GM23338 (cell line): ENCODE measurements around the gene ACOXL. TPM values are rescaled to one million over a fixed set of nuclear protein-coding genes. Genes with fewer than 3 reads are reported as not detected.

Experiments
- ATAC-seq: fragments of 200-7000 bp; cut with Tn5 transposase; 3 replicates; pipeline ENCODE4 v1.9.1; 2020
- DNase-seq: peaks from one replicate; pipeline ENCODE4 v3.0.0-alpha.2; 2015; ENCODE audit warnings: low spot score
- H2AFZ ChIP-seq: fragments of 200-600 bp; sonication (generic); 2 replicates; pipeline ENCODE4 v1.8.0; 2016; ENCODE audit warnings: antibody characterized with exemption, mild to moderate bottlenecking, moderate library complexity
- H3F3A ChIP-seq: fragments of 200-600 bp; sonication (generic); replicated peaks from 2 replicates; pipeline ENCODE4 v1.8.0; 2017; ENCODE audit warnings: antibody characterized with exemption, mixed run types, low read depth
- H3K27ac ChIP-seq: fragments of 200-600 bp; sonication (generic); 2 replicates; pipeline ENCODE4 v1.6.1; 2016; ENCODE audit warnings: low read depth
- H3K27me3 ChIP-seq: fragments of 200-600 bp; sonication (generic); 2 replicates; pipeline ENCODE4 v1.8.0; 2016; ENCODE audit warnings: mild to moderate bottlenecking, mixed run types, moderate library complexity; ENCODE audit not compliant: insufficient read depth
- H3K36me3 ChIP-seq: fragments of 200-600 bp; sonication (generic); 2 replicates; pipeline ENCODE4 v1.8.0; 2016; ENCODE audit warnings: mild to moderate bottlenecking; ENCODE audit not compliant: insufficient read depth
- H3K4me1 ChIP-seq: fragments of 200-600 bp; sonication (generic); 2 replicates; pipeline ENCODE4 v1.8.0; 2016; ENCODE audit warnings: mild to moderate bottlenecking, moderate library complexity; ENCODE audit not compliant: insufficient read depth
- H3K4me2 ChIP-seq: fragments of 200-600 bp; sonication (generic); 2 replicates; pipeline ENCODE4 v1.7.1; 2017; ENCODE audit warnings: mixed run types
- H3K4me3 ChIP-seq: fragments of 200-600 bp; sonication (generic); 2 replicates; pipeline ENCODE4 v1.6.1; 2016; ENCODE audit warnings: mixed run types
- H3K79me2 ChIP-seq: fragments of 200-600 bp; sonication (generic); replicated peaks from 2 replicates; pipeline ENCODE4 v1.8.0; 2017; ENCODE audit warnings: mild to moderate bottlenecking; ENCODE audit not compliant: insufficient read depth
- H3K9me2 ChIP-seq: fragments of 200-600 bp; sonication (generic); 2 replicates; pipeline ENCODE4 v1.8.0; 2017; ENCODE audit not compliant: insufficient read depth
- H4K20me1 ChIP-seq: fragments of 200-600 bp; sonication (generic); replicated peaks from 2 replicates; pipeline ENCODE4 v1.8.0; 2017; ENCODE audit warnings: mild to moderate bottlenecking; ENCODE audit not compliant: insufficient read depth
- H3K27ac Mint-ChIP-seq: 2 replicates; pipeline ENCODE4 v1.8.0; 2020; ENCODE audit warnings: inconsistent platforms, mild to moderate bottlenecking, moderate library complexity, mixed read lengths
- H3K27me3 Mint-ChIP-seq: 3 replicates; pipeline ENCODE4 v1.8.0; 2022; ENCODE audit warnings: low read depth, mild to moderate bottlenecking, moderate library complexity, mixed read lengths, inconsistent platforms; ENCODE audit not compliant: insufficient read depth, poor library complexity
- H3K36me3 Mint-ChIP-seq: 3 replicates; pipeline ENCODE4 v1.8.0; 2021; ENCODE audit warnings: low read depth, mild to moderate bottlenecking, inconsistent platforms, moderate library complexity, mixed read lengths
- H3K4me1 Mint-ChIP-seq: 3 replicates; pipeline ENCODE4 v1.8.0; 2020; ENCODE audit warnings: mild to moderate bottlenecking, inconsistent platforms, mixed read lengths
- H3K4me3 Mint-ChIP-seq: 3 replicates; pipeline ENCODE4 v1.8.0; 2021; ENCODE audit warnings: moderate library complexity, mild to moderate bottlenecking, inconsistent platforms, mixed read lengths
- H3K9me3 Mint-ChIP-seq: 3 replicates; pipeline ENCODE4 v1.8.0; 2020; ENCODE audit warnings: moderate library complexity, mild to moderate bottlenecking, inconsistent platforms, mixed read lengths
- CREB1 ChIP-seq: fragments of 250-450 bp; sonication (Bioruptor Pico); IDR thresholded peaks from 2 replicates; pipeline ENCODE4 v1.5.0; 2020; ENCODE audit warnings: low read depth, mild to moderate bottlenecking, moderate library complexity
- EZH2 ChIP-seq: fragments of 200-600 bp; sonication (generic); IDR thresholded peaks from one replicate; pipeline ENCODE4 v1.8.0; 2017; ENCODE audit warnings: antibody characterized with exemption, mild to moderate bottlenecking, low read depth; ENCODE audit not compliant: unreplicated experiment
- EZH2phosphoT487 ChIP-seq: fragments of 200-600 bp; sonication (generic); IDR thresholded peaks from one replicate; pipeline ENCODE4 v1.8.1; 2018; ENCODE audit warnings: antibody characterized with exemption; ENCODE audit not compliant: unreplicated experiment
- STAT1 ChIP-seq: IDR thresholded peaks from one replicate; pipeline ENCODE4 v1.6.1; 2016; ENCODE audit warnings: antibody characterized with exemption; ENCODE audit not compliant: unreplicated experiment
- polyA plus RNA-seq: library from polyadenylated mRNA; unstranded; fragments of >200 nt; fragmentation: Nextera tagmentation; extraction: Ambion mirVana; gene quantifications from 2 replicates; pipeline ENCODE4 v1.2.1, GENCODE V29; 2016
- total RNA-seq: library from RNA; depleted of rRNA; stranded (reverse); fragments of >200 nt; shearing (Covaris generic); gene quantifications from 2 replicates; pipeline ENCODE4 v1.2.3, GENCODE V29; 2014
- TF ChIP-seq, protein P1 (sequence below): fragments of 250-450 bp; sonication (Bioruptor Pico); IDR thresholded peaks from 2 replicates; pipeline ENCODE4 v1.5.0; 2020; ENCODE audit warnings: mild to moderate bottlenecking, moderate library complexity
- TF ChIP-seq, protein P2 (sequence below): IDR thresholded peaks from 2 replicates; pipeline ENCODE4 v1.6.1; 2016; ENCODE audit warnings: antibody characterized with exemption

Gene ACOXL
- total and polyA plus RNA-seq, 2 experiments from 2014 or later = 9.0 to 14.7 TPM

DNA sequence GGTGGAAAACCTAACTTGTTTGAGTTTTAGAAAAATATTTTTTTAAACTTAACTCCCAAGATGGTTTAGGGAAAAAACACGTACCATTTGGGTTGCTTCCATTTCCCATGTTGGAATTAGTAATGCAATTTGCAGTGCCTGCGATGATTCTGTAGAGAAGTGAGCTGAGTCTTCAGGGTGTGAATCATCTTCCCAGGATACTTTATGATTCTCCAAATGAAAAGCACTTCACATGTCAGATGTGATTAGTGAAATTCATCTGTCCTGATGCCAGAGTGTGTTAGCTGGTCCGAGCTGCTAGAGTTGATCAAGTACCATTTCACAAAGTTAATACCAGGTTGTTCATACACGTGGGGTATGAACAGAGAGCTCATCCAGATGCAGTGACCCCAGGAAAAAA lies 59.1 kb downstream of the ACOXL start:
- H3K9me3 Mint-ChIP-seq = no peaks in the 10 kb centered on the region
- no peaks in the 10 kb centered on the region for H3K27me3 ChIP-seq
- no peaks in the 10 kb centered on the region for H3K4me1 ChIP-seq
- no peaks in the 10 kb centered on the region for H3K79me2 ChIP-seq
- H3K4me3 Mint-ChIP-seq = no peak overlapping the region
- no peaks in the 10 kb centered on the region for H3F3A ChIP-seq
- H3K27me3 Mint-ChIP-seq = peaks cover 6% of the 10 kb centered on the region
- H3K4me2 ChIP-seq = no peak overlapping the region
- H3K4me3 ChIP-seq = no peak overlapping the region
- no peaks in the 10 kb centered on the region; the same call in 1 of the 2 replicates for H3K36me3 ChIP-seq
- ATAC-seq (no peak), DNase-seq (no peak)
- 0 out of 3 replicates have a peak, but pooled peaks cover 6% of the 10 kb centered on the region for H3K36me3 Mint-ChIP-seq
- no peak overlapping the region for H2AFZ ChIP-seq
- no peaks in the 10 kb centered on the region for H4K20me1 ChIP-seq
- H3K4me1 Mint-ChIP-seq = peaks cover 6% of the 10 kb centered on the region
- TF ChIP-seq STAT1 (no peak), EZH2phosphoT487 (no peak), CREB1 (no peak)
- TF ChIP-seq, protein P1, sequence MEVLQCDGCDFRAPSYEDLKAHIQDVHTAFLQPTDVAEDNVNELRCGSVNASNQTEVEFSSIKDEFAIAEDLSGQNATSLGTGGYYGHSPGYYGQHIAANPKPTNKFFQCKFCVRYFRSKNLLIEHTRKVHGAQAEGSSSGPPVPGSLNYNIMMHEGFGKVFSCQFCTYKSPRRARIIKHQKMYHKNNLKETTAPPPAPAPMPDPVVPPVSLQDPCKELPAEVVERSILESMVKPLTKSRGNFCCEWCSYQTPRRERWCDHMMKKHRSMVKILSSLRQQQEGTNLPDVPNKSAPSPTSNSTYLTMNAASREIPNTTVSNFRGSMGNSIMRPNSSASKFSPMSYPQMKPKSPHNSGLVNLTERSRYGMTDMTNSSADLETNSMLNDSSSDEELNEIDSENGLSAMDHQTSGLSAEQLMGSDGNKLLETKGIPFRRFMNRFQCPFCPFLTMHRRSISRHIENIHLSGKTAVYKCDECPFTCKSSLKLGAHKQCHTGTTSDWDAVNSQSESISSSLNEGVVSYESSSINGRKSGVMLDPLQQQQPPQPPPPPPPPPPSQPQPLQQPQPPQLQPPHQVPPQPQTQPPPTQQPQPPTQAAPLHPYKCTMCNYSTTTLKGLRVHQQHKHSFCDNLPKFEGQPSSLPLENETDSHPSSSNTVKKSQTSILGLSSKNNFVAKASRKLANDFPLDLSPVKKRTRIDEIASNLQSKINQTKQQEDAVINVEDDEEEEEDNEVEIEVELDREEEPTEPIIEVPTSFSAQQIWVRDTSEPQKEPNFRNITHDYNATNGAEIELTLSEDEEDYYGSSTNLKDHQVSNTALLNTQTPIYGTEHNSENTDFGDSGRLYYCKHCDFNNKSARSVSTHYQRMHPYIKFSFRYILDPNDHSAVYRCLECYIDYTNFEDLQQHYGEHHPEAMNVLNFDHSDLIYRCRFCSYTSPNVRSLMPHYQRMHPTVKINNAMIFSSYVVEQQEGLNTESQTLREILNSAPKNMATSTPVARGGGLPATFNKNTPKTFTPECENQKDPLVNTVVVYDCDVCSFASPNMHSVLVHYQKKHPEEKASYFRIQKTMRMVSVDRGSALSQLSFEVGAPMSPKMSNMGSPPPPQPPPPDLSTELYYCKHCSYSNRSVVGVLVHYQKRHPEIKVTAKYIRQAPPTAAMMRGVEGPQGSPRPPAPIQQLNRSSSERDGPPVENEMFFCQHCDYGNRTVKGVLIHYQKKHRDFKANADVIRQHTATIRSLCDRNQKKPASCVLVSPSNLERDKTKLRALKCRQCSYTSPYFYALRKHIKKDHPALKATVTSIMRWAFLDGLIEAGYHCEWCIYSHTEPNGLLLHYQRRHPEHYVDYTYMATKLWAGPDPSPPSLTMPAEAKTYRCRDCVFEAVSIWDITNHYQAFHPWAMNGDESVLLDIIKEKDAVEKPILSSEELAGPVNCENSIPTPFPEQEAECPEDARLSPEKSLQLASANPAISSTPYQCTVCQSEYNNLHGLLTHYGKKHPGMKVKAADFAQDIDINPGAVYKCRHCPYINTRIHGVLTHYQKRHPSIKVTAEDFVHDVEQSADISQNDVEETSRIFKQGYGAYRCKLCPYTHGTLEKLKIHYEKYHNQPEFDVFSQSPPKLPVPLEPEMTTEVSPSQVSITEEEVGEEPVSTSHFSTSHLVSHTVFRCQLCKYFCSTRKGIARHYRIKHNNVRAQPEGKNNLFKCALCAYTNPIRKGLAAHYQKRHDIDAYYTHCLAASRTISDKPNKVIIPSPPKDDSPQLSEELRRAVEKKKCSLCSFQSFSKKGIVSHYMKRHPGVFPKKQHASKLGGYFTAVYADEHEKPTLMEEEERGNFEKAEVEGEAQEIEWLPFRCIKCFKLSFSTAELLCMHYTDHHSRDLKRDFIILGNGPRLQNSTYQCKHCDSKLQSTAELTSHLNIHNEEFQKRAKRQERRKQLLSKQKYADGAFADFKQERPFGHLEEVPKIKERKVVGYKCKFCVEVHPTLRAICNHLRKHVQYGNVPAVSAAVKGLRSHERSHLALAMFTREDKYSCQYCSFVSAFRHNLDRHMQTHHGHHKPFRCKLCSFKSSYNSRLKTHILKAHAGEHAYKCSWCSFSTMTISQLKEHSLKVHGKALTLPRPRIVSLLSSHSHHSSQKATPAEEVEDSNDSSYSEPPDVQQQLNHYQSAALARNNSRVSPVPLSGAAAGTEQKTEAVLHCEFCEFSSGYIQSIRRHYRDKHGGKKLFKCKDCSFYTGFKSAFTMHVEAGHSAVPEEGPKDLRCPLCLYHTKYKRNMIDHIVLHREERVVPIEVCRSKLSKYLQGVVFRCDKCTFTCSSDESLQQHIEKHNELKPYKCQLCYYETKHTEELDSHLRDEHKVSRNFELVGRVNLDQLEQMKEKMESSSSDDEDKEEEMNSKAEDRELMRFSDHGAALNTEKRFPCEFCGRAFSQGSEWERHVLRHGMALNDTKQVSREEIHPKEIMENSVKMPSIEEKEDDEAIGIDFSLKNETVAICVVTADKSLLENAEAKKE (CRISPR knock-in tag) = no peak
- TF ChIP-seq, protein P2, sequence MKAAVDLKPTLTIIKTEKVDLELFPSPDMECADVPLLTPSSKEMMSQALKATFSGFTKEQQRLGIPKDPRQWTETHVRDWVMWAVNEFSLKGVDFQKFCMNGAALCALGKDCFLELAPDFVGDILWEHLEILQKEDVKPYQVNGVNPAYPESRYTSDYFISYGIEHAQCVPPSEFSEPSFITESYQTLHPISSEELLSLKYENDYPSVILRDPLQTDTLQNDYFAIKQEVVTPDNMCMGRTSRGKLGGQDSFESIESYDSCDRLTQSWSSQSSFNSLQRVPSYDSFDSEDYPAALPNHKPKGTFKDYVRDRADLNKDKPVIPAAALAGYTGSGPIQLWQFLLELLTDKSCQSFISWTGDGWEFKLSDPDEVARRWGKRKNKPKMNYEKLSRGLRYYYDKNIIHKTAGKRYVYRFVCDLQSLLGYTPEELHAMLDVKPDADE = no peak
- H3K9me2 ChIP-seq = no peaks in the 10 kb centered on the region
- no peak overlapping the region for H3K27ac ChIP-seq
- no peak overlapping the region for H3K27ac Mint-ChIP-seq

DNA sequence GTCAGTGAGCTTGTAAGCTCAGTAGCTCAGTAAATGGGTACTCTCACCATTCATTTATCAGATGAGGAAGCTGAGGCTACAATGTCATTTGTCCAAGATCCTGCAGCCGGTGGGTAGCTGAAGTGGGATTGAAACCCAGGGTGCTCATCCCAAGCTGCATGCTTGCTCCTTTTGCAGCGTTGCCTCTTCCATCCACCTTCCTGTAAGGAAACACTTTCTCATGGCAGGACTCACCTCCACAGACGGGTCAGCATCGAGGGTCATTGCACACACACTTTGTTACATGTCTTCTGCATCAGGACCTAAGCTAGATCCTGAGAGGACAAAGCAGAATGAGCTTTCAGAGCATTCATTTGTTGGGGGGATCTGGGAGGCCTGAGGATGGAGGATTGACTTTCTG lies 60.7 kb downstream of the ACOXL start:
- Mint-ChIP-seq H3K27ac (no peak overlapping the region), H3K9me3 (no peaks in the 10 kb centered on the region), H3K4me1 (peaks cover 6% of the 10 kb centered on the region), H3K27me3 (peaks cover 5% of the 10 kb centered on the region), H3K36me3 (no peaks in the 10 kb centered on the region; the same call in 2 of the 3 replicates), H3K4me3 (no peak overlapping the region)
- H2AFZ ChIP-seq = no peak overlapping the region
- no peaks in the 10 kb centered on the region; the same call in 1 of the 2 replicates for H3K36me3 ChIP-seq
- H3K4me2 ChIP-seq = no peak overlapping the region
- no peaks in the 10 kb centered on the region for H4K20me1 ChIP-seq
- H3F3A ChIP-seq = no peaks in the 10 kb centered on the region
- H3K4me3 ChIP-seq = no peak overlapping the region
- no peak for DNase-seq
- no peaks in the 10 kb centered on the region for H3K79me2 ChIP-seq
- H3K27me3 ChIP-seq = no peaks in the 10 kb centered on the region
- no peaks in the 10 kb centered on the region for H3K9me2 ChIP-seq
- no peak overlapping the region for H3K27ac ChIP-seq
- no peaks in the 10 kb centered on the region for H3K4me1 ChIP-seq
- ATAC-seq = no peak
- TF ChIP-seq STAT1 (no peak), EZH2 (no peak)
